RPMI7951 (cell line): Measurements from ENCODE around the gene IL1RL2. TPM values are rescaled to one million over a fixed set of nuclear protein-coding genes. Genes with fewer than 3 reads are reported as not detected.

Source experiments
- DNase-seq: peaks from one replicate; pipeline ENCODE4 v3.0.0-alpha.2; 2012; ENCODE audit warnings: low read depth
- total RNA-seq: library from RNA; depleted of rRNA; stranded (reverse); fragments of >200 nt; shearing (Covaris generic); gene quantifications from 2 replicates; pipeline ENCODE4 v1.2.3, GENCODE V29; 2014

Gene IL1RL2
- total RNA-seq, 1 experiment from 2014 or later: not detected

- DNase-seq: peak; percentile 66
Measured at GRCh38 chr2:102238039-102238756, 51.4 kb downstream of the IL1RL2 start.

GRCh38 chr2:102238778-102239177 lies 52.0 kb downstream of the IL1RL2 start:
- no peak for DNase-seq

- DNase-seq: no peak
Measured at GRCh38 chr2:102239344-102239743, 52.5 kb downstream of the IL1RL2 start.

GRCh38 chr2:102240640-102241370 lies 54.0 kb downstream of the IL1RL2 start:
- peak; percentile 93 for DNase-seq

- peak; percentile 74 for DNase-seq
Measured at GRCh38 chr2:102241616-102242305, 54.9 kb downstream of the IL1RL2 start.

- peak; percentile 63 for DNase-seq
Measured at GRCh38 chr2:102245266-102246151, 58.7 kb downstream of the IL1RL2 start.

GRCh38 chr2:102250278-102250821 lies 63.5 kb downstream of the IL1RL2 start:
- DNase-seq: no peak

- DNase-seq: peak; percentile 47
Measured at GRCh38 chr2:102251042-102251848, 64.4 kb downstream of the IL1RL2 start.

- DNase-seq: no peak
Measured at GRCh38 chr2:102251849-102252203, 65.0 kb downstream of the IL1RL2 start.

GRCh38 chr2:102252236-102252635 lies 65.4 kb downstream of the IL1RL2 start:
- no peak for DNase-seq

- DNase-seq: no peak
Measured at GRCh38 chr2:102253140-102253752, 66.4 kb downstream of the IL1RL2 start.

GRCh38 chr2:102253753-102254150 lies 66.9 kb downstream of the IL1RL2 start:
- DNase-seq: no peak

- DNase-seq: peak; percentile 52
Measured at GRCh38 chr2:102256276-102256675, 69.5 kb downstream of the IL1RL2 start.

GRCh38 chr2:102256874-102257462 lies 70.1 kb downstream of the IL1RL2 start:
- peak; percentile 9 for DNase-seq

GRCh38 chr2:102258025-102258385 lies 71.2 kb downstream of the IL1RL2 start:
- DNase-seq: peak; percentile 52

GRCh38 chr2:102258386-102259074 lies 71.7 kb downstream of the IL1RL2 start:
- peak; percentile 89 for DNase-seq

- no peak for DNase-seq
Measured at GRCh38 chr2:102261467-102262135, 74.8 kb downstream of the IL1RL2 start.
